Measurements from ENCODE around the gene PQBP1. TPM values are rescaled to one million over a fixed set of nuclear protein-coding genes. Genes with fewer than 3 reads are reported as not detected.

PQBP1 gene
- total RNA-seq, 4 donors from 2014 or later, result 61.3 to 90.4 (median 67.8) TPM

DNA sequence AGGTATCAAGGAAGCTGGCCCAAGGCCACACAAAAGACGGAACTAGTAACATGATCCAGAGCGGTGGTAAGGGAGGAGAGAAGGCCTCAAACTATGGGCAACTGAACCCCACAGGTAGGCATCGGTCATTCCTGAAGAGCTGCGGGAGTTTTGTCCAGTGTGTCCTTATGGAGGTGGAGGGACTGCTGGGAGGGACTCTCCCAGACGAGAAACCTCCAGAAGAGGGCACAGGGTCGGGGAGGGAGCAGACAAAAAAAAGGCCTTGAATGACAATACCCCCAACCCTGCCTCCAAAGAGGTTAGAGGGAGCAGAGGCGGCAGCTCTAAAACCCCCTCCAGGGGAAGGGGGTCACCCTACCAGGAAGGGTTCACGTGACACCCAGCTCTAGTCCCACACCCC, 6.5 kb downstream of the PQBP1 start:
- H3K36me3 ChIP-seq, result peaks cover 0 to 24% of the 10 kb centered on the region in 2 donors
- H3K9me3 ChIP-seq, result no peaks in the 10 kb centered on the region
- in situ Hi-C loops (cut with MboI; ENCODE audit: low sequenced_read_pairs in 4 of 4), result no loop called here
- no peaks in the 10 kb centered on the region for H3K27me3 ChIP-seq
- ATAC-seq (no peak), DNase-seq (no peak)
- peaks cover 0 to 3% of the 10 kb centered on the region in 2 donors for H3K4me1 ChIP-seq
- intact Hi-C loops (cut with DNase I; ENCODE audit: low total_unique reads), result no loop called here
- no peak for TF ChIP-seq POLR2A (IDR thresholded peaks at IDR 0.05)
- no peak overlapping the region for H3K27ac ChIP-seq
- H3K4me3 ChIP-seq, result no peak overlapping the region

DNA sequence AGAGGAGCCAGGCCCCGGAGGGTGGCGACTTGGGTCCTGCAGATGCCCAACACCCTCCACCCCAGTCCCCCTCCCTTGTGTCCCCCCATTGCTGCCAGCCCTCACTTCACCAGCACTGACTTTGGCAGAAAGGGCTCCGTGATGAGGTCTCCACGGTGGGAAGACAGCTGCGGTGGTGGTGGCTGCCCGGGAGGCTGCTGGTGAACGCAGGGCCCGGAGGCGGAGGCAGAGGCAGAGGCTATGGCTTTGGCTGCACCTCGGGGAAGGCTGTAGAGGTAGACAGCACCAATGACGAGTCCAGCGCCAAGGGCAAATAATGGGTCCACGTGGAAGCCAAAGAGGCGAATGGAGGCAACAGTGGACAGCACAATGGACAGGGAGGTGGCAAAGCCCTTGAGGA, 6.9 kb downstream of the PQBP1 start:
- Histone ChIP-seq H3K27me3 (no peaks in the 10 kb centered on the region), H3K27ac (no peak overlapping the region), H3K36me3 (peaks cover 0 to 24% of the 10 kb centered on the region in 2 donors), H3K4me1 (no peaks in the 10 kb centered on the region), H3K9me3 (no peaks in the 10 kb centered on the region), H3K4me3 (no peak overlapping the region)
- ATAC-seq (no peak), DNase-seq (no peak)
- intact Hi-C loops (cut with DNase I; ENCODE audit: low total_unique reads) (no loop called here), in situ Hi-C loops (cut with MboI; ENCODE audit: low sequenced_read_pairs in 4 of 4) (no loop called here)
- TF ChIP-seq, protein P1, sequence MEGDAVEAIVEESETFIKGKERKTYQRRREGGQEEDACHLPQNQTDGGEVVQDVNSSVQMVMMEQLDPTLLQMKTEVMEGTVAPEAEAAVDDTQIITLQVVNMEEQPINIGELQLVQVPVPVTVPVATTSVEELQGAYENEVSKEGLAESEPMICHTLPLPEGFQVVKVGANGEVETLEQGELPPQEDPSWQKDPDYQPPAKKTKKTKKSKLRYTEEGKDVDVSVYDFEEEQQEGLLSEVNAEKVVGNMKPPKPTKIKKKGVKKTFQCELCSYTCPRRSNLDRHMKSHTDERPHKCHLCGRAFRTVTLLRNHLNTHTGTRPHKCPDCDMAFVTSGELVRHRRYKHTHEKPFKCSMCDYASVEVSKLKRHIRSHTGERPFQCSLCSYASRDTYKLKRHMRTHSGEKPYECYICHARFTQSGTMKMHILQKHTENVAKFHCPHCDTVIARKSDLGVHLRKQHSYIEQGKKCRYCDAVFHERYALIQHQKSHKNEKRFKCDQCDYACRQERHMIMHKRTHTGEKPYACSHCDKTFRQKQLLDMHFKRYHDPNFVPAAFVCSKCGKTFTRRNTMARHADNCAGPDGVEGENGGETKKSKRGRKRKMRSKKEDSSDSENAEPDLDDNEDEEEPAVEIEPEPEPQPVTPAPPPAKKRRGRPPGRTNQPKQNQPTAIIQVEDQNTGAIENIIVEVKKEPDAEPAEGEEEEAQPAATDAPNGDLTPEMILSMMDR (IDR thresholded peaks at IDR 0.05 in 4 of 5, conservative IDR thresholded peaks at IDR 0.05 in 1 of 5), result no peak
- no peak for TF ChIP-seq POLR2A (IDR thresholded peaks at IDR 0.05)

GRCh38 chrX:48905090-48905790, 7.5 kb downstream of the PQBP1 start:
- no peak for DNase-seq

DNA sequence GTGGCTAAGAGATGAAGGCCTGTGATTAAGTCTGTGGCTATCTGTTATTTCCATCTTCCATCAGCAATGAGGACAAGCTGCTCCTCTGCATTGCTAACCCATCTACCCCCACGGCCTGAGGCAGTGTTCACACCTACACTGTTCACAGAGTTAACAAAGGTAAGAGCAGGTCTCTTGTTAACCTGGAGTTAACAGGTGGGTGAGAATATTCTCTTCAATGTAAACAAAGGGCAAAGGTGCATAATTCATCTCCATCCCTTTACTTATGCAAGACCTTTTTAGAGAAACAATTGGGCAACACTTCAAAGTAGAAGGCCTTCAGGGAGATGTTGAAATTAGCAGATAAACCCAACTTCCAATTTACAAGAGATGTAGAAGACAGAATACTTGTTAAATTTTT, 10.9 kb downstream of the PQBP1 start:
- Histone ChIP-seq H3K9me3 (no peaks in the 10 kb centered on the region), H3K27me3 (no peaks in the 10 kb centered on the region), H3K27ac (no peak overlapping the region), H3K4me1 (peaks cover 7 to 8% of the 10 kb centered on the region in 2 donors), H3K4me3 (no peak overlapping the region), H3K36me3 (peaks cover 0 to 1% of the 10 kb centered on the region in 2 donors)
- in situ Hi-C loops (cut with MboI; ENCODE audit: low sequenced_read_pairs in 4 of 4), result no loop called here
- TF ChIP-seq, protein P1 (IDR thresholded peaks at IDR 0.05 in 4 of 5, conservative IDR thresholded peaks at IDR 0.05 in 1 of 5), result no peak
- TF ChIP-seq POLR2A (IDR thresholded peaks at IDR 0.05), result no peak
- DNase-seq (no peak), ATAC-seq (no peak)
- intact Hi-C loops (cut with DNase I; ENCODE audit: low total_unique reads), result no loop called here

More at GRCh38 chrX:48905090-48905790, 7.5 kb downstream of the PQBP1 start:
- no peaks in the 10 kb centered on the region for H3K9me3 ChIP-seq
- no peak overlapping the region for H3K4me3 ChIP-seq
- intact Hi-C loops (cut with DNase I; ENCODE audit: low total_unique reads) (no loop called here), in situ Hi-C loops (cut with MboI; ENCODE audit: low sequenced_read_pairs in 4 of 4) (no loop called here)
- no peak for ATAC-seq
- no peak overlapping the region for H3K27ac ChIP-seq
- TF ChIP-seq POLR2A (IDR thresholded peaks at IDR 0.05), result no peak
- TF ChIP-seq, protein P1 (IDR thresholded peaks at IDR 0.05 in 4 of 5, conservative IDR thresholded peaks at IDR 0.05 in 1 of 5), result no peak
- peaks cover 0 to 2% of the 10 kb centered on the region in 2 donors for H3K4me1 ChIP-seq
- no peaks in the 10 kb centered on the region for H3K27me3 ChIP-seq
- peaks cover 0 to 24% of the 10 kb centered on the region in 2 donors for H3K36me3 ChIP-seq

DNA sequence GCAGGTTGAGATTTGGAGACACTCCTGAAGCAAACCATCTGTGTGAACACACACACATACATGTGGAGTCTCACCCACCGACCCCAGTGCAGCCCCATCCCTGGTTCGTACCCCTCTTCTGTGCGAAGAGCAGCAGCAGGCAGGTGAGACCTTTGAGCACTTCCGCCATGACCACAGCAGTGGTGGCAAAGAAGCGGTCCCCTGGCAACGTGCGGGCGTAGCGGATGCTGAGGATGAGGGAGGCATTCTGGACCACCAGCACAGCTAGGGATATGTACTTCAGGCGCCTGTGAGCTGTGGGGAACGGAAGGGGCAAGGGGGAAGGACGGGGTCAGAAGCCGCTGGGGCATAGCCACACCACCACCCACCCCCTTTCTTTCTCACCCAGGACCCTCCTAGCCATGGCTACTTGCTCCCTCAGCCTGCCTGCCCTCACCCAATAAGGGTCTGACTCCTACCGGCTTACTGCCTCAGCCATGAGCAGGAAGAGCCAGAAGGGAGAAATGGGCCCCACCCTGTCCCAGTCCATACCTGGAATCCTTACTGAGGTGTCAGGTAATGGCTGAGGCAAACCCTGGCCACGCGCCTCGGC, 12.1 kb downstream of the PQBP1 start:
- no peaks in the 10 kb centered on the region for H3K36me3 ChIP-seq

More for the DNA sequence above, 12.1 kb downstream of the PQBP1 start:
- Histone ChIP-seq H3K4me1 (peaks cover 7 to 8% of the 10 kb centered on the region in 2 donors), H3K27ac (no peak overlapping the region), H3K27me3 (no peaks in the 10 kb centered on the region), H3K9me3 (no peaks in the 10 kb centered on the region), H3K4me3 (no peak overlapping the region)
- TF ChIP-seq POLR2A (IDR thresholded peaks at IDR 0.05), result no peak
- TF ChIP-seq, protein P1 (IDR thresholded peaks at IDR 0.05 in 4 of 5, conservative IDR thresholded peaks at IDR 0.05 in 1 of 5), result no peak
- in situ Hi-C loops (cut with MboI; ENCODE audit: low sequenced_read_pairs in 4 of 4), result no loop called here
- intact Hi-C loops (cut with DNase I; ENCODE audit: low total_unique reads), result no loop called here
- no peak for ATAC-seq
- no peak for DNase-seq
